Prostate gland (tissue), 2 donors: ENCODE data around the gene PDE8A. TPM values are rescaled to one million over a fixed set of nuclear protein-coding genes. Genes with fewer than 3 reads are reported as not detected.
A peak's percentile ranks its signal among the peaks of the same experiment; 100 is the strongest.

ENCODE experiments used
- DNase-seq: peaks from one replicate; pipeline ENCODE4 v3.0.0-alpha.2; 2019; ENCODE audit warnings: low spot score
- H3K27ac ChIP-seq, 2 donors: fragments of 200-600 bp; sonication (generic); 2 replicates each; pipeline ENCODE4 v1.5.1; 2017 to 2019
- H3K27me3 ChIP-seq: fragments of 200-600 bp; sonication (generic); replicated peaks from 2 replicates; pipeline ENCODE4 v1.5.1; 2019; ENCODE audit not compliant: insufficient read depth
- H3K36me3 ChIP-seq, 2 donors: fragments of 200-600 bp; sonication (generic); 1 replicate in 1 of 2; 2 replicates in 1 of 2; pipeline versions ENCODE4 v1.5.1 to v1.8.1; 2017 to 2019
- H3K4me1 ChIP-seq: fragments of 200-600 bp; sonication (generic); replicated peaks from 2 replicates; pipeline ENCODE4 v1.5.1; 2019
- H3K4me3 ChIP-seq, 2 donors: fragments of 200-600 bp; sonication (generic); 2 replicates each; pipeline ENCODE4 v1.5.1; 2017 to 2019
- H3K9me3 ChIP-seq: fragments of 200-600 bp; sonication (generic); 2 replicates; pipeline ENCODE4 v1.5.1; 2017
- POLR2A ChIP-seq: fragments of 450-650 bp; IDR thresholded peaks from one replicate; pipeline ENCODE4 v1.6.1; 2016; ENCODE audit warnings: antibody characterized with exemption, mild to moderate bottlenecking
- POLR2AphosphoS5 ChIP-seq: sonication (generic); formaldehyde crosslinking; IDR thresholded peaks from one replicate; pipeline ENCODE4 v1.6.1; 2017; ENCODE audit warnings: antibody characterized with exemption
- WGBS: methylation state at CpG from one replicate; pipeline ENCODE4 v1.1.5; 2018; 5-methylcytosine and 5-hydroxymethylcytosine counted together
- intact Hi-C: fragments of 100-400 bp; cut with DNase I; formaldehyde crosslinking; loops from one replicate; pipeline ENCODE4 v1.14.2; 2022
- total RNA-seq, 2 donors: library from RNA; depleted of rRNA; stranded (reverse); fragments of >200 nt; gene quantifications; one replicate each; pipeline ENCODE4 v1.1.0, GENCODE V29; 2016
- TF ChIP-seq, protein P1 (sequence below), 4 experiments: fragments of 200-600 bp in 2 of 4; fragments of 450-650 bp in 2 of 4; sonication (generic) in 2 of 4; IDR thresholded peaks; 1 replicate in 3 of 4; 2 replicates in 1 of 4; pipeline ENCODE4 v1.5.1; 2016 to 2019; ENCODE audit warnings: antibody characterized with exemption in 4 of 4, mild to moderate bottlenecking in 2 of 4, moderate library complexity in 2 of 4

Gene PDE8A
- total RNA-seq, 2 donors from 2014 or later = 28.3 to 52.7 TPM

DNA sequence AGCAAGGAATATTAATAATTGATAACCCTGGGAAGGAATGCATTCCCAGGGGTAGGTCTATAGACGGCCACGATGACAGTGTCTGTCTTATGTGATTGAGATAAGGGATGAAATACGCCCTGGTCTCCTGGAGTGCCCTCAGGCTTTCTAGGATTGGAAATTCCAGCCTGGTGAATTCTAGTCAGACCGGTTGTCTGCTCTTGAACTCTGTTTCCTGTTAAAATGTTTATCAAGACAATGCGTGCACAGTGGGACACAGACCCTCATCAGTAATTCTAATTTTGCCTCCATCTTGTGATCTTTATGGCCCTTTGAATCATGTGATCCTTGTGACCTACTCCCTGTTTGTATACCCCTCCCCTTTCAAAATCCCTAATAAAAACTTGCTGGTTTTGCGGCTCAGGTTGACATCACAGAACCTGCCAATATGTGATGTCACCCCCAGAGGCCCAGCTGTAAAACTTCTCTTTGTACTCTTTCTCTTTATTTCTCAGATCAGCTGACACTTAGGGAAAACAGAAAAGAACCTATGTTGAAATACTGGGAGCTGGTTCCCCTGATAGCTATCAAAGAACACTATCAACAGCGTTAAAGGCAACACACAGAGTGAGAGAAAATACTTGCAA, 183.3 kb downstream of the PDE8A start:
- DNase-seq = peak; percentile 61
- TF ChIP-seq POLR2AphosphoS5 = peak; percentile 65
- TF ChIP-seq, protein P1, sequence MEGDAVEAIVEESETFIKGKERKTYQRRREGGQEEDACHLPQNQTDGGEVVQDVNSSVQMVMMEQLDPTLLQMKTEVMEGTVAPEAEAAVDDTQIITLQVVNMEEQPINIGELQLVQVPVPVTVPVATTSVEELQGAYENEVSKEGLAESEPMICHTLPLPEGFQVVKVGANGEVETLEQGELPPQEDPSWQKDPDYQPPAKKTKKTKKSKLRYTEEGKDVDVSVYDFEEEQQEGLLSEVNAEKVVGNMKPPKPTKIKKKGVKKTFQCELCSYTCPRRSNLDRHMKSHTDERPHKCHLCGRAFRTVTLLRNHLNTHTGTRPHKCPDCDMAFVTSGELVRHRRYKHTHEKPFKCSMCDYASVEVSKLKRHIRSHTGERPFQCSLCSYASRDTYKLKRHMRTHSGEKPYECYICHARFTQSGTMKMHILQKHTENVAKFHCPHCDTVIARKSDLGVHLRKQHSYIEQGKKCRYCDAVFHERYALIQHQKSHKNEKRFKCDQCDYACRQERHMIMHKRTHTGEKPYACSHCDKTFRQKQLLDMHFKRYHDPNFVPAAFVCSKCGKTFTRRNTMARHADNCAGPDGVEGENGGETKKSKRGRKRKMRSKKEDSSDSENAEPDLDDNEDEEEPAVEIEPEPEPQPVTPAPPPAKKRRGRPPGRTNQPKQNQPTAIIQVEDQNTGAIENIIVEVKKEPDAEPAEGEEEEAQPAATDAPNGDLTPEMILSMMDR (IDR thresholded peaks at IDR 0.05) = no peak
- Histone ChIP-seq H3K27ac (peak overlapping the region; percentile 42 to 75), H3K4me3 (no peak overlapping the region), H3K4me1 (no peaks in the 10 kb centered on the region), H3K9me3 (no peaks in the 10 kb centered on the region), H3K36me3 (no peaks in the 10 kb centered on the region), H3K27me3 (no peaks in the 10 kb centered on the region)
- intact Hi-C loops = no loop called here
- WGBS = 42% methylated on average over 7 of the region's 7 CpGs

DNA sequence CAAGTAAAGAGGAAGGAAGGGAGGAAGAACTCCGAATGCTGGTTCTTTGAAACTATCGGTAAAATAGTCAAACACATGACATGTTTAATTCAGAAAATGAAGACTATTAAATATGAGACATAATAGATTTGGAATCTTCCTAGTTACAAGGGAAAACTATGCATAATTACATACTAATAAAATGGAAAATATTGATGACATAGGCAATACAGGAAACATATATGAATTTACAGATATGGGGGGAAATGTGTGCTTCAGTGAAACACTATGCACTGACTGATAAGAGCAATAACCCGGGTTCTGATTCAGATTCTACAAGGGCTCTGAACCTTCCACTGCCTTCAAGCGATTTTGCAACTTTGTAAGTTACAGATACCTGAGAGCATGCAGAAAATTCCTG, 185.9 kb downstream of the PDE8A start:
- H3K9me3 ChIP-seq = no peaks in the 10 kb centered on the region
- DNase-seq = no peak
- intact Hi-C loops = no loop called here
- H3K27me3 ChIP-seq = no peaks in the 10 kb centered on the region
- H3K4me3 ChIP-seq = no peak overlapping the region
- 78% methylated on average over 4 of the region's 4 CpGs for WGBS
- no peaks in the 10 kb centered on the region for H3K36me3 ChIP-seq
- no peak overlapping the region for H3K27ac ChIP-seq
- TF ChIP-seq POLR2A (no peak), POLR2AphosphoS5 (no peak)
- TF ChIP-seq, protein P1 (IDR thresholded peaks at IDR 0.05) = no peak
- no peaks in the 10 kb centered on the region for H3K4me1 ChIP-seq

DNA sequence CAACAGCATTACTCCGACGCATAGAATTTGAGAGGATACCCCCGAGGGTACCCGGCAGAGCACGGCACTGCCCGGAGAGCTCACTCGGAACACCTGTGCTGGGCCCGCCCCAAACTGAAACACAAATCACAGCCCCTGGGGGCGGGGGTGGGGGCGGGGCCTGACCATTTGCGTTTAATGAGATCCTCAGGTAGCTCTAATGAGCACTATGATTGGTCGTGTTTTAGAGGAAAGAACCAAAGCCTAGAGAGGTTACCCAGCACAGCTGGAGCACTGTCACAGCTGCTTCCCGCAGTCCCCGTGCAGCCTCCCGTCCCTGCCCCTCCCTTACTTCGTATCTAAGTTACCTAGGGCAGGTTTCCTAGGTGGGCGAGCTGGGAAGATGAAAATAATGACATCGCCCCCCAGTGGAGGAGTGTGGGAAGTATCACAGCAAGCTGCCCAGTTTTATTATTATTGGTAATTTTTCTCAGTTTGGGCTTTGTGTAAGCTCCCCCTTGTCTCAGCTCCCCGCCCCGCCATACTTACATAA, 187.1 kb downstream of the PDE8A start:
- 9% methylated on average over 20 of the region's 20 CpGs for WGBS
- Histone ChIP-seq H3K27ac (peak overlapping the region in 1 of 2 donors; percentile 52), H3K4me3 (peak overlapping the region; percentile 17 to 31), H3K27me3 (no peaks in the 10 kb centered on the region), H3K36me3 (no peaks in the 10 kb centered on the region), H3K4me1 (no peaks in the 10 kb centered on the region), H3K9me3 (no peaks in the 10 kb centered on the region)
- DNase-seq = peak; percentile 60
- intact Hi-C loops = no loop called here
- TF ChIP-seq, protein P1 (IDR thresholded peaks at IDR 0.05) = peak in 3 of 4 experiments; percentile 43 to 56 (median 52)
- peak; percentile 57 for TF ChIP-seq POLR2AphosphoS5
- peak; percentile 19 for TF ChIP-seq POLR2A

DNA sequence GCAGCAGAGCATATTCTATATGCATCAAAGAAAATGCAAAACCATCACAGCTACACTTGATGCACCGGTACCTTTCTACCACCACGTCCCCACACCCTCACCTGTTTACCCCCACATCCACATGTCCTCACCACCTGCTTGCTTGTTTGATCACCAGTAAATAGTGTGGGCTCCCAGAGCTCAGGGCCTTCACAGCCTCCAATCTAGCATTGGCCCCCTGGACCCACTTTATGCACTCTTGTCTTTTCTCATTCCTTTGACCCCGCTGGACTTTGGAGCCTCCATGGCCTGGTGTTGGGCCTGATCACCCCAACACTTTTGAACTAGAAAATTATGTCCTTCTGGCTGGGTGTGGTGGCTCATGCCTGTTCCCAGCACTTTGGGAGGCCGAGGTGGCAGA, 190.1 kb downstream of the PDE8A start:
- 91% methylated on average over 4 of the region's 4 CpGs for WGBS

More for the DNA sequence above, 190.1 kb downstream of the PDE8A start:
- no peak for TF ChIP-seq POLR2AphosphoS5
- TF ChIP-seq POLR2A = no peak
- TF ChIP-seq, protein P1 (IDR thresholded peaks at IDR 0.05) = no peak
- H3K9me3 ChIP-seq = no peaks in the 10 kb centered on the region
- H3K4me1 ChIP-seq = no peaks in the 10 kb centered on the region
- no peak for DNase-seq
- H3K27me3 ChIP-seq = no peaks in the 10 kb centered on the region
- no peak overlapping the region for H3K4me3 ChIP-seq
- intact Hi-C loops = no loop called here
- no peaks in the 10 kb centered on the region for H3K36me3 ChIP-seq
- H3K27ac ChIP-seq = no peak overlapping the region
